GM18519 (cell line): ENCODE data around the gene LATS2.

Source experiments
- ATAC-seq: cut with Tn5 transposase; IDR thresholded peaks from one replicate; pipeline ENCODE4 v1.9.1; 2021; ENCODE audit warnings: mild to moderate bottlenecking, moderate library complexity; ENCODE audit not compliant: unreplicated experiment, low FRiP score

The LATS2 gene

GRCh38 chr13:21048901-21049698 is 12.3 kb downstream of the LATS2 start:
- no peak for ATAC-seq

- no peak for ATAC-seq
These were observed 13.6 kb downstream of the LATS2 start for GRCh38 chr13:21047591-21048282.

GRCh38 chr13:21047087-21047486 is 14.3 kb downstream of the LATS2 start:
- no peak for ATAC-seq

GRCh38 chr13:21046203-21046602 is 15.2 kb downstream of the LATS2 start:
- no peak for ATAC-seq

- ATAC-seq, result no peak
These were observed 16.3 kb downstream of the LATS2 start for GRCh38 chr13:21045100-21045499.

GRCh38 chr13:21043898-21044297 is 17.5 kb downstream of the LATS2 start:
- no peak for ATAC-seq

- ATAC-seq, result no peak
These were observed 21.1 kb downstream of the LATS2 start for GRCh38 chr13:21040120-21040826.

- ATAC-seq, result no peak
These were observed 22.1 kb downstream of the LATS2 start for GRCh38 chr13:21039097-21039800.

GRCh38 chr13:21037656-21038055 is 23.7 kb downstream of the LATS2 start:
- ATAC-seq, result no peak

GRCh38 chr13:21035498-21035897 is 25.9 kb downstream of the LATS2 start:
- no peak for ATAC-seq

- no peak for ATAC-seq
These were observed 26.7 kb downstream of the LATS2 start for GRCh38 chr13:21034603-21035191.

GRCh38 chr13:21033856-21034602 is 27.4 kb downstream of the LATS2 start:
- ATAC-seq, result no peak

- no peak for ATAC-seq
These were observed 28.1 kb downstream of the LATS2 start for GRCh38 chr13:21033212-21033840.

- no peak for ATAC-seq
These were observed 28.7 kb downstream of the LATS2 start for GRCh38 chr13:21032656-21033055.

GRCh38 chr13:21031594-21032275 is 29.7 kb downstream of the LATS2 start:
- no peak for ATAC-seq

GRCh38 chr13:21025539-21025938 is 35.8 kb downstream of the LATS2 start:
- ATAC-seq, result no peak

- ATAC-seq, result no peak
These were observed 39.1 kb downstream of the LATS2 start for GRCh38 chr13:21022056-21022979.

- no peak for ATAC-seq
These were observed 40.8 kb downstream of the LATS2 start for GRCh38 chr13:21020581-21020980.
